ENCODE results near the gene KIDINS220.

Gene KIDINS220

DNA sequence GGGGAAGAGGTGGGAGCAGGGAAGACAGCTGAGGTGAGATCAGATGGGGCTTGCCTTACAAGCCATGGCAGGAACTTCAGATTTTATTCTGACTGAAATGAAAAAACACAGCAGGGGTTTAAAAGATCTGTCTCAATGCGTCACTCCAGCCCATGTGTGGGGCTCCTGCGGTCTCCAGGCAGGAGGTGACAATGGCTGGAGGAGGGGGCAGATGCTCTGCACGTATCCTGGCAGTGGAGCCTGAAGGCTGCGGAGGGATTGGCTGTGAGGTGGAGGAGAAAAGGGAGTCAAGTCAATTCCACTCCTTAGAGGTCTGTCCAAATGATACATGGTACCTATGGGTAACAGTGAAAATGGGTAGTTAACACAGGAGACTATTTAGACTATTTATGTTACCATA is 40.5 kb upstream of the KIDINS220 start:
- ChIA-PET POLR2A (no interaction called here), CTCF (interaction anchor here (1.1 to 1.4 kb wide), 4 partner anchors 9 to 262 kb away, joined by 3 to 4 read pairs (median 3); no protein-coding TSS in a partner anchor)
- Histone ChIP-seq H3K9me3 (ENCODE audit: control extremely low read depth in 1 of 5, control insufficient read depth in 4 of 5, insufficient read depth in 2 of 5, low read depth in 1 of 5, low read length in 4 of 5) (no peaks in the 10 kb centered on the region), H3K36me3 (ENCODE audit: control insufficient read depth in 4 of 4, insufficient read depth in 4 of 4, low read length in 3 of 4) (peaks cover 6 to 10% (median 8%) of the 10 kb centered on the region in 4 experiments), H3K27me3 (replicated peaks in 2 of 5; ENCODE audit: control insufficient read depth in 4 of 5, insufficient read depth in 5 of 5, low read length in 4 of 5) (no peaks in the 10 kb centered on the region), H3K4me1 (ENCODE audit: control extremely low read depth in 1 of 4, control insufficient read depth in 4 of 4, insufficient read depth in 4 of 4, low read length in 3 of 4) (no peaks in the 10 kb centered on the region), H3K27ac (ENCODE audit: insufficient read depth in 1 of 2, low read depth in 1 of 2, low read length in 2 of 2, poor library complexity in 1 of 2, severe bottlenecking in 2 of 2) (no peak overlapping the region), H3K4me3 (ENCODE audit: control insufficient read depth in 1 of 7, extremely low read depth in 1 of 7, insufficient read depth in 4 of 7, low read depth in 2 of 7, low read length in 6 of 7) (no peak overlapping the region)
- 97% methylated on average over 3 of the region's 4 CpGs for WGBS (ENCODE audit: insufficient coverage)
- no peak for DNase-seq

DNA sequence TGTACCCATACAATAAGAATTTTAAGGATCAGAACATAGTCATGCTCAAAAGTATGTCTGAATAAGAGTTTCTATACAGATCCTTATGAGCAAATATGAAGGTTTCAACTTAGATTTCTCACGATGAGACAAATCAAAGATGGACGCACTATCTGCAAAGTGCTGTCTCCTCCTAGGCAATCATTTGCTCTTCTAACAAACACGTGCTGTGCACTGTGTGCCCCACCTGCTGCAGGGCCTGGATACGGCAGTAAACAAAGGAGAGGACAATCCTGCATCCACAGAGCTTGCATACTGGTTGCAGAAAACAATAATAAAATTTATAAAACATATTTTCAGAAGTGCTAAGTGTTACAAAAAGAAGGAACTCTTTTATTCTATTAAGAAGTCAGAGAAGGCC is 39.9 kb upstream of the KIDINS220 start:
- 100% methylated on average over 2 of the region's 4 CpGs for WGBS (ENCODE audit: insufficient coverage)
- peaks cover 6 to 10% (median 8%) of the 10 kb centered on the region in 4 experiments for H3K36me3 ChIP-seq (ENCODE audit: control insufficient read depth in 4 of 4, insufficient read depth in 4 of 4, low read length in 3 of 4)
- DNase-seq, result no peak
- no peaks in the 10 kb centered on the region for H3K4me1 ChIP-seq (ENCODE audit: control extremely low read depth in 1 of 4, control insufficient read depth in 4 of 4, insufficient read depth in 4 of 4, low read length in 3 of 4)
- POLR2A ChIA-PET, result no interaction called here
- no peak overlapping the region for H3K27ac ChIP-seq (ENCODE audit: insufficient read depth in 1 of 2, low read depth in 1 of 2, low read length in 2 of 2, poor library complexity in 1 of 2, severe bottlenecking in 2 of 2)
- H3K4me3 ChIP-seq (ENCODE audit: control insufficient read depth in 1 of 7, extremely low read depth in 1 of 7, insufficient read depth in 4 of 7, low read depth in 2 of 7, low read length in 6 of 7), result no peak overlapping the region
- no peaks in the 10 kb centered on the region for H3K27me3 ChIP-seq (replicated peaks in 2 of 5; ENCODE audit: control insufficient read depth in 4 of 5, insufficient read depth in 5 of 5, low read length in 4 of 5)
- H3K9me3 ChIP-seq (ENCODE audit: control extremely low read depth in 1 of 5, control insufficient read depth in 4 of 5, insufficient read depth in 2 of 5, low read depth in 1 of 5, low read length in 4 of 5), result no peaks in the 10 kb centered on the region
- CTCF ChIA-PET, result interaction anchor here (1.1 to 1.4 kb wide), 2 partner anchors 10 to 262 kb away, joined by 3 to 4 read pairs; no protein-coding TSS in a partner anchor

DNA sequence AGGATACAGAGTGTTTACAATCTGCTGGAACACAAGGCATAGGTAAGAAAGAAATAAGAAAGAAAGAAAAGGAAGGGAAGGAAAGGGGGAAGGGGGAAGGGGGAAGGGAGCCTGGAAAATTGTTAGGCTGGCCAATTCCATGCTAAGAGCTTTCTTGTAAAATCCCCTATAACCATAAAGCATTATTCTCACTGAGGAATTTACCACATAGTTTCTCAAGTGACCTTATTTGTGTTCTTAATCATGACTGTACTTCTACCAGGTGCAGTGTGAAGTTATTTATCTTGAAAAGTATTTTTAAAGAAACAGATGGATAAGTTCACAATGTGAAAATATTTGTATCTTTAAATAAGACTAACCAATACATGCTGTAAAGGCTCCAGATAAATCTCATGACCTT is 39.2 kb upstream of the KIDINS220 start:
- no peaks in the 10 kb centered on the region for H3K9me3 ChIP-seq (ENCODE audit: control extremely low read depth in 1 of 5, control insufficient read depth in 4 of 5, insufficient read depth in 2 of 5, low read depth in 1 of 5, low read length in 4 of 5)
- CTCF ChIA-PET, result interaction anchor here (0.7 kb wide), 1 partner anchor 12 kb away, joined by 3 read pairs; no protein-coding TSS in a partner anchor
- H3K27me3 ChIP-seq (replicated peaks in 2 of 5; ENCODE audit: control insufficient read depth in 4 of 5, insufficient read depth in 5 of 5, low read length in 4 of 5), result no peaks in the 10 kb centered on the region
- no peak overlapping the region for H3K4me3 ChIP-seq (ENCODE audit: control insufficient read depth in 1 of 7, extremely low read depth in 1 of 7, insufficient read depth in 4 of 7, low read depth in 2 of 7, low read length in 6 of 7)
- POLR2A ChIA-PET, result no interaction called here
- peaks cover 6 to 10% (median 8%) of the 10 kb centered on the region in 4 experiments for H3K36me3 ChIP-seq (ENCODE audit: control insufficient read depth in 4 of 4, insufficient read depth in 4 of 4, low read length in 3 of 4)
- no peak overlapping the region for H3K27ac ChIP-seq (ENCODE audit: insufficient read depth in 1 of 2, low read depth in 1 of 2, low read length in 2 of 2, poor library complexity in 1 of 2, severe bottlenecking in 2 of 2)
- H3K4me1 ChIP-seq (ENCODE audit: control extremely low read depth in 1 of 4, control insufficient read depth in 4 of 4, insufficient read depth in 4 of 4, low read length in 3 of 4), result no peaks in the 10 kb centered on the region
- no peak for DNase-seq

DNA sequence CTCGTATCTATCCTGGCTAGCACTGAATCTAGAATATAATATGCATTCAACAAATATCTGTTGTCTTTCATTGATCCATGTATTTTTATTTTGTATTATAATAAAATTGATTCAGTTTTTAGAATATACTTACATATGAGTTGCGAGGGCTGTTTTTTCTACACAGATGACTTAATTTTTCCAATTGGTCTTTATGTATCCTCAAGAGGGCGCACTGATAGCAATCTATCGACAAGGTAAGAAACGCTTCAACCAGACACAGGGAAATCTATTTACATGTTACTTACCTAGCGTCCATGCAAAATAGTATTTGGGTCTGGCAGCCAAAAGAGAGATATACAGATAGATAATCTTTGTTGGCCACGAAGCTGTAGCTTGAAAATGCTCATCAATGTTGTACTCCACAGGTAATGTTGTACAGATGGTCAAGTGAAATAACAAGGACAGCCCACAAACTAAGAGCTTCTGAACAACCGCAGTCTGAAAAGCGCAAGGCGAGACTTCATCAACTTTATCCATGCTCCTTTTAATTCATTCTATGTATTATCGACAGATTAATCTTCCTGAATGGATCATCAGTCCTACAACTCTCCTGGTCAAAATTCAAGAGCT is 35.5 kb upstream of the KIDINS220 start:
- peak; percentile 65 to 76 (median 71) for DNase-seq
- ChIA-PET POLR2A (no interaction called here), CTCF (interaction anchor here (0.6 to 4.0 kb wide), 14 partner anchors 9 to 266 kb away, joined by 3 to 26 read pairs (median 4); no protein-coding TSS in a partner anchor)
- Histone ChIP-seq H3K27me3 (replicated peaks in 2 of 5; ENCODE audit: control insufficient read depth in 4 of 5, insufficient read depth in 5 of 5, low read length in 4 of 5) (no peaks in the 10 kb centered on the region), H3K27ac (ENCODE audit: insufficient read depth in 1 of 2, low read depth in 1 of 2, low read length in 2 of 2, poor library complexity in 1 of 2, severe bottlenecking in 2 of 2) (no peak overlapping the region), H3K4me3 (ENCODE audit: control insufficient read depth in 1 of 7, extremely low read depth in 1 of 7, insufficient read depth in 4 of 7, low read depth in 2 of 7, low read length in 6 of 7) (no peak overlapping the region), H3K4me1 (ENCODE audit: control extremely low read depth in 1 of 4, control insufficient read depth in 4 of 4, insufficient read depth in 4 of 4, low read length in 3 of 4) (no peaks in the 10 kb centered on the region), H3K9me3 (ENCODE audit: control extremely low read depth in 1 of 5, control insufficient read depth in 4 of 5, insufficient read depth in 2 of 5, low read depth in 1 of 5, low read length in 4 of 5) (no peaks in the 10 kb centered on the region), H3K36me3 (ENCODE audit: control insufficient read depth in 4 of 4, insufficient read depth in 4 of 4, low read length in 3 of 4) (peaks cover 0 to 11% (median 7%) of the 10 kb centered on the region in 4 experiments)
- WGBS (ENCODE audit: insufficient coverage), result 44% methylated on average over 3 of the region's 11 CpGs

DNA sequence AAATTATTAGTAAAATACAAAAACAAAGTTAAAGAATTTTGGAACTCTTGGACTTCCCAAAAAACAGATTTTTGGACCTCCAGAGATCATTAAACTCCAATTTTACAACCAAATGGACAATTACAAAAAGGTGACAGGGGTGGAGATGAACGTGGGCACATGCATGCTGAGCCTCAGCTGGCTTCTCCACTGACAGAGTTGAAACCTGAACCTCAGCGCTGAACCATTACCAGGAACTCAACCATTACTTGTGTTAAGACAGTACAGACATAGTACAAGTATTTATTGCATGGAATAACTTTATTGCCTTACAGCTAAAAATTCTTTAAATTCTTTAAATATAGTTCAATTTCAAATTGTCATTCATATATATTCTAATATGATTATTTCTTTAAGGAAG is 33.0 kb upstream of the KIDINS220 start:
- no peaks in the 10 kb centered on the region for H3K9me3 ChIP-seq (ENCODE audit: control extremely low read depth in 1 of 5, control insufficient read depth in 4 of 5, insufficient read depth in 2 of 5, low read depth in 1 of 5, low read length in 4 of 5)
- POLR2A ChIA-PET, result no interaction called here
- CTCF ChIA-PET, result interaction anchor here (1.3 to 2.5 kb wide), 2 partner anchors 268 to 271 kb away, joined by 3 to 6 read pairs; no protein-coding TSS in a partner anchor
- 100% methylated on average over 1 of the region's 2 CpGs for WGBS (ENCODE audit: insufficient coverage)
- no peak overlapping the region for H3K27ac ChIP-seq (ENCODE audit: insufficient read depth in 1 of 2, low read depth in 1 of 2, low read length in 2 of 2, poor library complexity in 1 of 2, severe bottlenecking in 2 of 2)
- DNase-seq, result no peak
- no peak overlapping the region for H3K4me3 ChIP-seq (ENCODE audit: control insufficient read depth in 1 of 7, extremely low read depth in 1 of 7, insufficient read depth in 4 of 7, low read depth in 2 of 7, low read length in 6 of 7)
- H3K4me1 ChIP-seq (ENCODE audit: control extremely low read depth in 1 of 4, control insufficient read depth in 4 of 4, insufficient read depth in 4 of 4, low read length in 3 of 4), result no peaks in the 10 kb centered on the region
- no peaks in the 10 kb centered on the region for H3K27me3 ChIP-seq (replicated peaks in 2 of 5; ENCODE audit: control insufficient read depth in 4 of 5, insufficient read depth in 5 of 5, low read length in 4 of 5)
- peaks cover 0 to 4% (median 2%) of the 10 kb centered on the region in 4 experiments for H3K36me3 ChIP-seq (ENCODE audit: control insufficient read depth in 4 of 4, insufficient read depth in 4 of 4, low read length in 3 of 4)

DNA sequence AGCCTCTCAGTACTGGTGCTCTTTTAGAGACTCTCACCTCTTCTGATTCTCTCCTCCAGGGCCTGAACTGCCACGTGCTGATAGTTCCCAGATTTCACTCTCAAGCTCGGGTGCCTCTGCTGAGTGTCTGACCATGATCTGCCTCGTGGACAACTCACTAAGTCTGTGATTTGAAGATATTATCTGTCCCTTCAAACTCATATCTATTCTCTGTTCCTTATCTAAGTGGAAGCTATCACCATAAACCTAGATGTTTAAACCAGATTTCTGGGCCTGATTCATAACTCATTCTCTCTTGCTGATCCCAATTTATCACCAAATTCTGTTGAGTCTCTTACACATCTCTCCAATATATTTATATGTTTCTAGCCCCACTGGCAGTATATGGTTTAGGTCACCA is 29.9 kb upstream of the KIDINS220 start:
- WGBS (ENCODE audit: insufficient coverage), result 75% methylated on average over 2 of the region's 3 CpGs
- H3K4me1 ChIP-seq (ENCODE audit: control extremely low read depth in 1 of 4, control insufficient read depth in 4 of 4, insufficient read depth in 4 of 4, low read length in 3 of 4), result no peaks in the 10 kb centered on the region
- H3K27me3 ChIP-seq (replicated peaks in 2 of 5; ENCODE audit: control insufficient read depth in 4 of 5, insufficient read depth in 5 of 5, low read length in 4 of 5), result no peaks in the 10 kb centered on the region
- ChIA-PET POLR2A (no interaction called here), CTCF (no interaction called here)
- peaks cover 0 to 8% (median 3%) of the 10 kb centered on the region in 4 experiments for H3K36me3 ChIP-seq (ENCODE audit: control insufficient read depth in 4 of 4, insufficient read depth in 4 of 4, low read length in 3 of 4)
- no peaks in the 10 kb centered on the region for H3K9me3 ChIP-seq (ENCODE audit: control extremely low read depth in 1 of 5, control insufficient read depth in 4 of 5, insufficient read depth in 2 of 5, low read depth in 1 of 5, low read length in 4 of 5)
- no peak overlapping the region for H3K27ac ChIP-seq (ENCODE audit: insufficient read depth in 1 of 2, low read depth in 1 of 2, low read length in 2 of 2, poor library complexity in 1 of 2, severe bottlenecking in 2 of 2)
- DNase-seq, result no peak
- H3K4me3 ChIP-seq (ENCODE audit: control insufficient read depth in 1 of 7, extremely low read depth in 1 of 7, insufficient read depth in 4 of 7, low read depth in 2 of 7, low read length in 6 of 7), result no peak overlapping the region

DNA sequence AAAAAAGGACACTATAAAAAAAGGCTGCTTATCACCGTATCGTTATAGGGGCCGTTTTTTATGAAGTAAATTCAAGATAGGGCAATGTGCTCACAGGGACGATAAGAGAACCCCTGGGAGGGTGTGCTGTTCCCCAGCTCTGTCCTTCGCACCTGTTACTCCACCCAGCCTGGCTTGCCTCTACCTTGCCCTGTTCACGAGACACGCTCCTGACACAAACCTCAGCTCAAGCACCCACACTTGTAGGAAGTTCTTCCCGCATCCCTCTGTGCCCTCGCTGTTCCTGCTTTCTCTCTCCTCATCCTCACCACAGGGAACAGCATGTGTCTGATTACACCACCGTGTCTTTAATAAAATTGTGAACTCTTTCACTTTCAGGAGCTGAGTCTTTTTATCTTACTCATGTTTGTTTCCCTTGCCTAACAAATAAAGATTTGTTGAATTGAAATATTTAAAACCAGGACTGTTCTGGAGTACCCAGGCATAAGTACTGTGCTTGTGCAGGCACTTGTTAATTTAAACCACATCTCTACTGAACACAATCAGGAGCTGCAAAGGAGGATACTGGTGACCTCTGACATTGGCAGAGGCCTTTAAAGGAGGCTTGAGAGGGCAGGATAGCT is 26.0 kb upstream of the KIDINS220 start:
- no peak for DNase-seq
- H3K27me3 ChIP-seq (replicated peaks in 2 of 5; ENCODE audit: control insufficient read depth in 4 of 5, insufficient read depth in 5 of 5, low read length in 4 of 5), result no peaks in the 10 kb centered on the region
- CTCF ChIA-PET, result interaction anchor here (1.5 kb wide), 1 partner anchor 9 kb away, joined by 7 read pairs; no protein-coding TSS in a partner anchor
- 96% methylated on average over 9 of the region's 10 CpGs for WGBS (ENCODE audit: insufficient coverage)
- no peak overlapping the region for H3K27ac ChIP-seq (ENCODE audit: insufficient read depth in 1 of 2, low read depth in 1 of 2, low read length in 2 of 2, poor library complexity in 1 of 2, severe bottlenecking in 2 of 2)
- H3K4me3 ChIP-seq (ENCODE audit: control insufficient read depth in 1 of 7, extremely low read depth in 1 of 7, insufficient read depth in 4 of 7, low read depth in 2 of 7, low read length in 6 of 7), result no peak overlapping the region
- POLR2A ChIA-PET, result interaction anchor here (0.7 kb wide), 1 partner anchor 12 kb away, joined by 3 read pairs; no protein-coding TSS in a partner anchor
- H3K9me3 ChIP-seq (ENCODE audit: control extremely low read depth in 1 of 5, control insufficient read depth in 4 of 5, insufficient read depth in 2 of 5, low read depth in 1 of 5, low read length in 4 of 5), result no peaks in the 10 kb centered on the region
- peaks cover 0 to 11% (median 9%) of the 10 kb centered on the region in 4 experiments for H3K36me3 ChIP-seq (ENCODE audit: control insufficient read depth in 4 of 4, insufficient read depth in 4 of 4, low read length in 3 of 4)
- H3K4me1 ChIP-seq (ENCODE audit: control extremely low read depth in 1 of 4, control insufficient read depth in 4 of 4, insufficient read depth in 4 of 4, low read length in 3 of 4), result no peaks in the 10 kb centered on the region
